ENCODE data around the gene DNAJC5. TPM values are rescaled to one million over a fixed set of nuclear protein-coding genes. Genes with fewer than 3 reads are reported as not detected.

Gene DNAJC5
- total RNA-seq, 4 donors from 2014 or later = 18.5 to 26.4 (median 22.5) TPM

GRCh38 chr20:63968136-63968927 lies 73.4 kb downstream of the DNAJC5 start:
- intact Hi-C loops (cut with DNase I; ENCODE audit: low total_unique reads) = no loop called here
- H3K4me3 ChIP-seq = peak overlapping the region in 3 of 4 donors; percentile 62 to 67 (median 62)

GRCh38 chr20:63968928-63969760 lies 74.2 kb downstream of the DNAJC5 start:
- H3K36me3 ChIP-seq = peaks cover 0 to 16% of the 10 kb centered on the region in 2 donors
- TF ChIP-seq POLR2A (IDR thresholded peaks at IDR 0.05) (no peak), CTCF (IDR thresholded peaks at IDR 0.05 in 4 of 5, conservative IDR thresholded peaks at IDR 0.05 in 1 of 5) (no peak)
- H3K27ac ChIP-seq = peak overlapping the region; percentile 58 to 74 (median 67)
- H3K27me3 ChIP-seq = no peaks in the 10 kb centered on the region
- intact Hi-C loops (cut with DNase I; ENCODE audit: low total_unique reads) = no loop called here
- peak; percentile 17 to 28 for ATAC-seq
- H3K4me1 ChIP-seq = peaks cover 9 to 23% of the 10 kb centered on the region in 2 donors
- in situ Hi-C loops (cut with MboI; ENCODE audit: low sequenced_read_pairs in 4 of 4) = no loop called here
- H3K9me3 ChIP-seq = no peaks in the 10 kb centered on the region
- peak in 1 of 2 donors; percentile 12 for DNase-seq
- peak overlapping the region; percentile 54 to 67 (median 62) for H3K4me3 ChIP-seq

More at GRCh38 chr20:63968136-63968927, 73.4 kb downstream of the DNAJC5 start:
- TF ChIP-seq CTCF (IDR thresholded peaks at IDR 0.05 in 4 of 5, conservative IDR thresholded peaks at IDR 0.05 in 1 of 5) (no peak), POLR2A (IDR thresholded peaks at IDR 0.05) (no peak)
- no peaks in the 10 kb centered on the region for H3K9me3 ChIP-seq
- H3K27ac ChIP-seq = peak overlapping the region; percentile 58 to 74 (median 67)
- no peaks in the 10 kb centered on the region for H3K27me3 ChIP-seq
- peaks cover 0 to 24% of the 10 kb centered on the region in 2 donors for H3K36me3 ChIP-seq
- H3K4me1 ChIP-seq = peaks cover 9 to 16% of the 10 kb centered on the region in 2 donors
- ATAC-seq (no peak), DNase-seq (peak in 1 of 2 donors; percentile 16)
- in situ Hi-C loops (cut with MboI; ENCODE audit: low sequenced_read_pairs in 4 of 4) = no loop called here

GRCh38 chr20:63969838-63970713 lies 75.2 kb downstream of the DNAJC5 start, which contains the start of gene ZNF512B:
ZNF512B (minus strand) TSS chr20:63969930; CDS start chr20:63967950, 1,980 bp downstream.
- H3K27ac ChIP-seq = peak within 1 kb of the TSS; percentile 58 to 74 (median 67)
- in situ Hi-C loops (cut with MboI; ENCODE audit: low sequenced_read_pairs in 4 of 4) = loop anchor here in 1 of 4 donors (10.0 kb wide), 1 partner anchor 185 kb away; no protein-coding TSS in a partner anchor
- DNase-seq (peak in 1 of 2 donors; percentile 45), ATAC-seq (peak; percentile 60 to 73)
- intact Hi-C loops (cut with DNase I; ENCODE audit: low total_unique reads) = no loop called here
- H3K36me3 ChIP-seq = peaks cover 0 to 12% of the 10 kb centered on the region in 2 donors
- H3K27me3 ChIP-seq = no peaks in the 10 kb centered on the region
- peaks cover 9 to 24% of the 10 kb centered on the region in 2 donors for H3K4me1 ChIP-seq
- TF ChIP-seq POLR2A (IDR thresholded peaks at IDR 0.05) (no peak), CTCF (IDR thresholded peaks at IDR 0.05 in 4 of 5, conservative IDR thresholded peaks at IDR 0.05 in 1 of 5) (no peak)
- H3K9me3 ChIP-seq = no peaks in the 10 kb centered on the region
- peak within 1 kb of the TSS; percentile 54 to 67 (median 62) for H3K4me3 ChIP-seq
